ENCODE results near the gene DVL1.

- no peak for TF ChIP-seq BRD4 (IDR thresholded peaks at IDR 0.05)
- no peak for TF ChIP-seq HDGF (IDR thresholded peaks at IDR 0.05)
- no peak for TF ChIP-seq POLR2AphosphoS5 (IDR thresholded peaks at IDR 0.05; ENCODE audit: control insufficient read depth, insufficient read depth, low read depth, low read length)
- TF ChIP-seq ELF1 (tag; IDR thresholded peaks at IDR 0.05), result no peak
- no peak for TF ChIP-seq PHF8 (IDR thresholded peaks at IDR 0.05; ENCODE audit: borderline replicate concordance, low read length)
- TF ChIP-seq ZNF512 (tag; IDR thresholded peaks at IDR 0.05), result no peak
- no peak for TF ChIP-seq TBL1XR1 (IDR thresholded peaks at IDR 0.05; ENCODE audit: low read length in 2 of 2)
These were observed 43.1 kb downstream of the DVL1 start for GRCh38 chr1:1306070-1306660.
